GM10266 (cell line): ENCODE results near the gene NRN1L.

Experiments used
- DNase-seq: peaks from one replicate; pipeline ENCODE4 v3.0.0; 2012; ENCODE audit errors: extremely low spot score
- TF ChIP-seq, protein P1 (sequence below): IDR thresholded peaks from 2 replicates; pipeline ENCODE4 v1.5.1; 2012; ENCODE audit warnings: mild to moderate bottlenecking, low read depth; ENCODE audit not compliant: control insufficient read depth, insufficient read depth; ENCODE audit errors: missing control alignments

NRN1L gene

DNA sequence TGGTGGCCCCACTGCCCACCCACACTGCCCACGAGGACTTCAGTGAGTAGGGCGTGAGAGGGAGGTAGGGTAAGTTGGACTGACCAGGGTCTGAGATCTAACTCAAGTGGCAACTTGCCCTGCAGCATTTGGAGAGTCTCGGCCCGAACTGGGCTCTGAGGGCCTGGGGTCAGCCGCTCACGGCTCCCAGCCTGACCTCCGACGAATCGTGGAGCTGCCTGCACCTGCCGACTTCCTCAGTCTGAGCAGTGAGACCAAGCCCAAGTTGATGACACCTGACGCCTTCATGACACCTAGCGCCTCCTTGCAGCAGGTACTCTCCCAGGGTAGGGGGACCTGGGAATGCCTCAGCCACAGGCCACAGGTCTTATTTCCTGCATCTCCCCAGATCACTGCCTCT, 5.2 kb upstream of the NRN1L start:
- no peak for DNase-seq
- TF ChIP-seq, protein P1, sequence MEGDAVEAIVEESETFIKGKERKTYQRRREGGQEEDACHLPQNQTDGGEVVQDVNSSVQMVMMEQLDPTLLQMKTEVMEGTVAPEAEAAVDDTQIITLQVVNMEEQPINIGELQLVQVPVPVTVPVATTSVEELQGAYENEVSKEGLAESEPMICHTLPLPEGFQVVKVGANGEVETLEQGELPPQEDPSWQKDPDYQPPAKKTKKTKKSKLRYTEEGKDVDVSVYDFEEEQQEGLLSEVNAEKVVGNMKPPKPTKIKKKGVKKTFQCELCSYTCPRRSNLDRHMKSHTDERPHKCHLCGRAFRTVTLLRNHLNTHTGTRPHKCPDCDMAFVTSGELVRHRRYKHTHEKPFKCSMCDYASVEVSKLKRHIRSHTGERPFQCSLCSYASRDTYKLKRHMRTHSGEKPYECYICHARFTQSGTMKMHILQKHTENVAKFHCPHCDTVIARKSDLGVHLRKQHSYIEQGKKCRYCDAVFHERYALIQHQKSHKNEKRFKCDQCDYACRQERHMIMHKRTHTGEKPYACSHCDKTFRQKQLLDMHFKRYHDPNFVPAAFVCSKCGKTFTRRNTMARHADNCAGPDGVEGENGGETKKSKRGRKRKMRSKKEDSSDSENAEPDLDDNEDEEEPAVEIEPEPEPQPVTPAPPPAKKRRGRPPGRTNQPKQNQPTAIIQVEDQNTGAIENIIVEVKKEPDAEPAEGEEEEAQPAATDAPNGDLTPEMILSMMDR: no peak

DNA sequence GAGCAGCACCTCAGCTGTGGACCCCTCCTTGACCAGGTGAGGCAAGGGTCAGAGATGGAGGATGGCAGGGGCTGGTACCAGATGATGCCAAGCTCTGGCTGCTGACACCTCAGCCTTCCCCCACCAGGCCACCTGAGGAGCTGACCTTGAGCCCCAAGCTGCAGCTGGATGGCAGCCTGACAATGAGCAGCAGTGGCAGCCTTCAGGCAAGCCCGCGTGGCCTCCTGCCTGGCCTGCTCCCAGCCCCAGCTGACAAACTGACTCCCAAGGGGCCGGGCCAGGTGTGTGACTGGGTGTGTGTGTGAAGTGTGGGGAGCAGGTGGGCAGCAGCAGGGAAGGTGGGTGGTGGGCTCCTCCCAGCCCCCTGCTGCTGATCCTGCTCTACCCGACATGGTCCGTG, 4.7 kb upstream of the NRN1L start:
- TF ChIP-seq, protein P1: no peak
- no peak for DNase-seq

DNA sequence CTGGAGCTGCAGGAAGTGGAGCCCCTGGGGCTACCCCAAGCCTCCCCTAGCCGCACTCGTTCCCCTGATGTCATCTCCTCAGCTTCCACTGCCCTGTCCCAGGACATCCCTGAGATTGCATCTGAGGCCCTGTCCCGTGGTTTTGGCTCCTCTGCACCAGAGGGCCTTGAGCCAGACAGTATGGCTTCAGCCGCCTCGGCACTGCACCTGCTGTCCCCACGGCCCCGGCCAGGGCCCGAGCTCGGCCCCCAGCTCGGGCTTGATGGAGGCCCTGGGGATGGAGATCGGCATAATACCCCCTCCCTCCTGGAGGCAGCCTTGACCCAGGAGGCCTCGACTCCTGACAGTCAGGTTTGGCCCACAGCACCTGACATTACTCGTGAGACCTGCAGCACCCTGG, 4.1 kb upstream of the NRN1L start:
- TF ChIP-seq, protein P1: no peak
- DNase-seq: no peak

DNA sequence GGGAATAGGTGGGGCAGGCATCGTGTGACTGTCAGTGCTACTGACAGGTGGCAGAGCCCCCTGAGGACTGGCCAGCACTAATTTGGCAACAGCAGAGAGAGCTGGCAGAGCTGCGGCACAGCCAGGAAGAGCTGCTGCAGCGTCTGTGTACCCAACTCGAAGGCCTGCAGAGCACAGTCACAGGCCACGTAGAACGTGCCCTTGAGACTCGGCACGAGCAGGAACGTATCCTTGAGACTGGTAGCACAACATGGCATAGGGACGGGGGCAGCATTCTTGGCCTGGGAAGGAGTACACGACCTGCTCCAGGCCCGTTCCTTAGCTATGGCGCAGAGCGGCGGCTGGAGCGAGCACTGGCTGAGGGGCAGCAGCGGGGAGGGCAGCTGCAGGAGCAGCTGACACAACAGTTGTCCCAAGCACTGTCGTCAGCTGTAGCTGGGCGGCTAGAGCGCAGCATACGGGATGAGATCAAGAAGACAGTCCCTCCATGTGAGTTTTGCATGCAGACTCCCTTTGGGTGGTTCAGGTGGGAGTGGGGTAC, 3.0 kb upstream of the NRN1L start:
- no peak for DNase-seq
- TF ChIP-seq, protein P1: no peak

DNA sequence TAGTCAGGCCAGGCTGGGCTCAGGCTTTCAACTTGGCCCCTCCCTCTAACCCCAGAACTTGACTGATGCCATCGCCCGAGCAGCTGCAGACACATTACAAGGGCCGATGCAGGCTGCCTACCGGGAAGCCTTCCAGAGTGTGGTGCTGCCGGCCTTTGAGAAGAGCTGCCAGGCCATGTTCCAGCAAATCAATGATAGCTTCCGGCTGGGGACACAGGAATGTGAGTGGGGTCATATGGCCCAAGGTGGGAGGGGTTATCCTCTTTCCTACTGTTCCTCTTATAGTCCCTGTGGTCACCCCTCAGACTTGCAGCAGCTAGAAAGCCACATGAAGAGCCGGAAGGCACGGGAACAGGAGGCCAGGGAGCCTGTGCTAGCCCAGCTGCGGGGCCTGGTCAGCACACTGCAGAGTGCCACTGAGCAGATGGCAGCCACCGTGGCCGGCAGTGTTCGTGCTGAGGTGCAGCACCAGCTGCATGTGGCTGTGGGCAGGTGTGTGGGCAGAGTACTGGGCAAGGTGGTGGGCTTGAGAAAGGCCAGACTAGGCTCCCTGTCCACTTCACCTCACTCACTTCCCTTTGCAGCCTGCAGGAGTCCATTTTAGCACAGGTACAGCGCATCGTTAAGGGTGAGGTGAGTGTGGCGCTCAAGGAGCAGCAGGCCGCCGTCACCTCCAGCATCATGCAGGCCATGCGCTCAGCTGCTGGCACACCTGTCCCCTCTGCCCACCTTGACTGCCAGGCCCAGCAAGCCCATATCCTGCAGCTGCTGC, 2.1 kb upstream of the NRN1L start:
- no peak for DNase-seq
- TF ChIP-seq, protein P1: no peak

DNA sequence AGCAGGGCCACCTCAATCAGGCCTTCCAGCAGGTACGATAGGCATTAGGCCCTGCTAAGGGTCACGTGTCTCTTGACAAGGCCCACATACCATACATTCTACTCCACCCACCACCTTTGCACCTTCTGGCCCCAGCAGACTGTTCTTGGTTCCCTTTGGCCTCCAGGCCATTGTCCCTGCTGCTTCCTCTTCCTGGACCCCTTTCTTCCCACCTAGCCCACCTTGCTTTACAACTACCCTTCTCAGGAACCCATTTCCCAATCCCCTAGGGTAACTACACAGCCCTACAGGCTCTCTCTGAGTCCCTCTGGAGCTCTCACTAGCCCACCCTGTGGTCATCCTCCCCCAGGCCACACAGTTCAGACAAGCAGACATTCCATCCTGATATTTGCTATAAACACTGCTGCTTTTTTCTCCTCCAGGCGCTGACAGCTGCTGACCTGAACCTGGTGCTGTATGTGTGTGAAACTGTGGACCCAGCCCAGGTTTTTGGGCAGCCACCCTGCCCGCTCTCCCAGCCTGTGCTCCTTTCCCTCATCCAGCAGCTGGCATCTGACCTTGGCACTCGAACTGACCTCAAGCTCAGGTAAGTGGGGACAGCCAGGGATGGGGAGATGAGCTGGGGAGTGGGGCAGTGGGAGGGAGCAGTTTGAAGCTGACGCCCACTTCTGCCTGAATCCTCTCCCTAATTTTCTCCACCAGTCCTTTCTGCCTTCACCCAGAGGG, 1.4 kb upstream of the NRN1L start:
- no peak for DNase-seq
- TF ChIP-seq, protein P1: no peak

DNA sequence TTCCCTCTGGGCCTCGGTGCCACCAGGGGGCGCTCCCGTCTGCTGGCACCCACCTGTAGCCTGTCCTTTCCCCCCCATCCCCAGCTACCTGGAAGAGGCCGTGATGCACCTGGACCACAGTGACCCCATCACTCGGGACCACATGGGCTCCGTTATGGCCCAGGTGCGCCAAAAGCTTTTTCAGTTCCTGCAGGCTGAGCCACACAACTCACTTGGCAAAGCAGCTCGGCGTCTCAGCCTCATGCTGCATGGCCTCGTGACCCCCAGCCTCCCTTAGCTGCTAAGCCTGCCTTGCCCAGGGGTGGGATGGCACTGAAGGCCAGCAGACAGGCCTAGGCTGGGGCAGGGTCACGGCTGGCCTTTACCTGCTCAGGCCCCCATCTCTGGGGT, 818 bp upstream of the NRN1L start:
- TF ChIP-seq, protein P1: peak; percentile 86

More for the DNA sequence above, 818 bp upstream of the NRN1L start:
- DNase-seq: peak; percentile 92
